ENCODE data around the gene GSN.

GSN gene

DNA sequence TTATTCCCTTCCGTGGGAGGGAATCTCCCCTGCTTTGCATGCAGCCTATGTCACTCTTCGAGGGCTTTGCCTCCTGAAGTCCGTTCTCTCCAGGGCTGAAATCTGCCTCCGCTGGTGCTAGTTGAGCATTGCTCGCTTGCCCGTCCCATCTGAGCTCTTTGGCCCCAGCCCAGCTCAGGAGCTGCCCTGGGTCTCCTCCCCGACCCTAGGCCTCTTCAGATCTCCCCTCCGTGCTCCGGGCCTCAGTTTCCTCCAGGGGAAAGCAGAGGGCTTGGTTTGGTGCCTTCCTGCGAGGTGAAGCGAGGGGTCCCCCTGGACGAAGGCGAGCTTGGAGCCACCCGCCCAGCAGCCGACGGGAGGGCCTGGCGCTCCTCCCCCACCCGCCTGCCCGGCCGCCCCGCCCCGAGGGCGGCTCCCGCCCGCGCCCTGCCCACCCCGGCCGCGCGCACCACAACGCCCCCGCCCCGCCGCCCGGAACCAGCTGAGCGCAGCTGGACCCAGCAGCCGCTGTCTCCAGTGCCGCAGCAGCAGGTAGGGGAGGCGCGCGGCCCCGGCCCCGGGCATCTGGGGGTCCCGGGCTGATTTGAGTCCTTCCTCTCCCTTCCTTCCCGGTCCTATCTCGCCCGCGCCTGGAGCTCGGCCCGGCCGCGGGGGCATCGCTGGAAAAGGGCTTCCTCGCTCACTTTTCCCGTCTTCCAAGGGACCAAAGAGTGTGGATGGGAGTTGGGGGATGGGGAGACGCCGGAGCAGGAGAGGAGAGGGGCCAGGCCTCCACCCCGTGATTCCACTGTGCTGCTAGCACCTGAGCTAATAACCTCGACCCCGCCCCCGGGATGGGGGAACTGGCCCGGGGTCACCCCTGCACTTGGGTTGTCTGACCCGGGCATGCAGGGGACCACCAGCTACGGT, at the start of gene GSN:
Gene GSN, plus strand, starts transcription at position 474 of the 909 bp plus-strand sequence. CDS start 33,810 bp downstream, outside the sequence.
- in situ Hi-C loops (cut with MboI; ENCODE audit: low sequenced_read_pairs) = no loop called here

DNA sequence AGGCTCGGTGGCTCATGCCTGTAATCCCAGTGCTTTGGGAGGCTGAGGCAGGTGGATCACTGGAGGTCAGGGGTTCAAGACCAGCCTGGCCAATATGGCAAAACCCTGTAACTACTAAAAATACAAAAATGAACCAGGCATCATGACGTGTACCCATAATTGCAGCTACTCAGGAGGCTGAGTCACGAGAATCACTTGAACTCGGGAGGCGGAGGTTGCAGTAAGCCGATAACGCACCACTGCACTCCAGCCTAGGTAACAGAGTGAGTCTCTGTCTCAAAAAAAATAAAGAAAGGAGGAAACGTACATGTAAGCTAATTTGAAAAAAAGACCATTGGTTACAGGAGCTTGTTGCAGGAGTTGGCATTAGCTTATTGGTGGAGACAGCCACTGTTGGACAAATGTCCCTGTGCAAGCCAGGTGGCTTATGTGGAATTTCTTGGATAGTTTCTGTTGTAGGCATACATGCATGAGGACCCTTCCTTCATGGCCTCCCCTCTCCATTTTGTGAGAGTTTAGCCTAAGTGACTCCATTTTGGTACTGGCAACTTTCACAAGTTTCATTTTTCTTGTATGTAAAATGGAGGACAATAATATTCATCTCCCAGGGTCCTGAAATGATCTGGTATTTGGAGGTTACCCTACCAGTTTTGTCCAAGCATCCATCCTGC, 49.5 kb upstream of the GSN start:
- in situ Hi-C loops (cut with MboI; ENCODE audit: low sequenced_read_pairs) = loop anchor here (10.0 kb wide), 1 partner anchor 176 kb away; no protein-coding TSS in a partner anchor

DNA sequence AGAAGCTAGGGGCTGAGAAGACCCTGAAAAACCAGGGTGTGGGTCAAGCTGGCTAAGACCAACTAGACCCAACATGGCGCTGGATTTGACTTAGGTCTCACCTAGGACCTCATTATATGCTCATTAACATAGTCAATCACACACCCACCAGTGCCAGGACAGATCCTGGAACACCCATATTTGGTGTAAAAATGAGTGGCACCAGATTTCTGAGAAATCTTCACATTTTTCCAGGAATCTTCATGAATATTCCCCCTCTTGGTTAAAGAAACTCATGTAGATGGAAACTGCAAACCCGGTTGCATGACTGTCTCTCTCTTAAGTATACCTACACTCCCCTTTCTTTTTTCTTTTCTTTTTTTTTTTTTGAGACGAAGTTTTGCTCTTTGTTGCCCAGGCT, 48.4 kb upstream of the GSN start:
- in situ Hi-C loops (cut with MboI; ENCODE audit: low sequenced_read_pairs) = loop anchor here (10.0 kb wide), 1 partner anchor 175 kb away; no protein-coding TSS in a partner anchor

DNA sequence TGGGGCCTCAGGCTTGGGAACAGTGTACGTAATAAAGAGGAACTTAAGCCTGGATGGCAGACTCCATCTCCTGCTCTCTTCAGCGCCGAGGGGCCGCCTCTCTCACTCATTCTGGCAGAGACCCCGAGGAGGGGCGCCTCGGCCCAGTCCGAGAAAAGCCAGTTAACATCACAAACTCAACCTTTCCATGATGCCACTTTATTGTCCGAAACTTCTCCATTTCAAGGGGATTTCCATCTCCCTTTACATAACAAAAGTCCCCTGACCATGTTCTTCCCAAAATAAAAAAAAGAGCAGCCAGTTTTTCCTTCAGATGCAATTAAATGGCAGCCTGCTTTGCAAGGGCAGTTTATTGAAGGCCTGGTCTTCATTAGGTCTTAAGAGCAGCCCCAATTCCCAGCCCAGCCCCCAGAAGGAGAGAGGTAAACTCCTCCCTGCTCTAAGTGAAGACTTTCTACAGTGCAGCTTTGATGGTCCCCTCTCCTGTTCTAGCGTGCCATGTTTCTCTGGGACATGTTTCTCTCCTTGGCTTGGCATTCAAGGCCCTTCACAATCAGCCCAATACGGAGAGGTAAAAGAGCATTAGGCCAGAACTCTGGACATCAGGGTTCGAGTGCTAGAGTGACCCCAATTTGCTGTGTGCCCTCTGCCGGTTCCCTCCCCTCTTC, 46.8 kb upstream of the GSN start:
- in situ Hi-C loops (cut with MboI; ENCODE audit: low sequenced_read_pairs) = loop anchor here (10.0 kb wide), 2 partner anchors 64 to 154 kb away; partner anchors contain the start of gene STOM

DNA sequence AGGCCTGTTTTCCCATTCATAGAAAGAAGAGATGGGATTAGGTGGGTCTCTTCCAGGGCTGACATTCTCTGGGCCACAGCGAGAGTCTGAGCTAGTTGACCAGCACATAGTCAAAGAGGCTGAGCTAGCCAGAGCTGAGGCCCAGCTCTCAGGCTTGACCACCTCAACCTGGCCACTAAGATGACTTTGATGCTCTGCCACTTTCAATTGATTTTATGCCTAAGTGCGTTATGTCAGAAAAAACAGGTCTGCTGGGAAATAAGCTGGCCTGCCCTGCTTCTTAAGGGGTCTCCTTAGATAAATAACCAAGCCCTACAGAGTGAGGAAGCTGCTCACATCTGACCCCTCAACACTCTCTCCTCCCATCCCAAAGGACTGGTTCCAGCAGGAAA, 46.3 kb upstream of the GSN start:
- in situ Hi-C loops (cut with MboI; ENCODE audit: low sequenced_read_pairs) = loop anchor here (10.0 kb wide), 2 partner anchors 63 to 153 kb away; partner anchors contain the start of gene STOM

DNA sequence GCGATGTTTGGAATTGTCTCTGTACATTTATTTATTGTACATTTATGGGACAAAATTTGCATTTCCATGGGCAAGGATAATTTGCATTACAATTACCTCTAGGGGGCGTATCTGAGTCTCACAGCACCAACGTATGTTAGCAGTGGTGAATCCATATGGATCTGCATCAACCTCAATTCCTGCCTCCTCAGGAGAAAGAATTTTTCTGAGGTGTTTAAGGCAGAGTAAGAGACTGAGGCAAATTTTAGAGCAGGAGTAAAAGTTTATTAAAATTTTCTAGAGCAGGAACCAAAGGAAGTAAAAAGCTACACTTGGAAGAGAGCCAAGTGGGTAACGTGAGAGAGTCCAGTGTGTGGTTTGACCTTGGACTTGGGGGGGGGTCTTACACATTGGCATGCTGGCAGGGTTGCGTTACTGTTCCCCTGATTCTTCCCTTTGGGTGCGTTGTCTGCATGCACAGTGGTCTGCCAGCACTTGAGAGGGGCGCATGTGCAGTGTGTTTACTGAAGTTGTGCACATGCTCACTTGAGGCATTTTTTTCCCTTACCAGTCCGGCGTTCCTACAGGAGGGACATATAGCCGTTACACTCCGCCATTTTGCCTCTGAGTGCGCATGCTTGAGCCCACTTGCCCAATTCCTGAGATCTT, 45.3 kb upstream of the GSN start:
- in situ Hi-C loops (cut with MboI; ENCODE audit: low sequenced_read_pairs) = loop anchor here (10.0 kb wide), 2 partner anchors 62 to 152 kb away; partner anchors contain the start of gene STOM

DNA sequence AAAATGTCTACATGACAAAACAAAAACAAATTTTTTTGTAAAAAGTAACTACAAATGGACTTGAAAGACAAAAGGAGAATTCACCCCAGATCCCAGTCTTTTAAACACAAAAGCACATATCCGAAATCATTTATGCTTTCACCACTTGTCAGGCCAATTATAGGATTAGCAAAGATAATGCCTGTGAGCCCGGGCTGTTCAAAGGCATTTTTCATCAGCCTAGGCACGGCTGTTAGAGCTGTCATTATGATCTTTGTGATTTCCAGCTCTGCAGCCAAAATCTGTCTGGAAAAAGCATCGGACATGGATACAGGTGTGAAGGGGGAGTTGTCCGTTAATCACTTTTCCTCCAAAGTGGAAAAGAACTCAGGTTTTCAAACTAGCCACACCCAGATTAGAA, 42.7 kb upstream of the GSN start:
- in situ Hi-C loops (cut with MboI; ENCODE audit: low sequenced_read_pairs) = loop anchor here (5.0 to 10.0 kb wide), 3 partner anchors 37 to 150 kb away; partner anchors contain the start of gene STOM

DNA sequence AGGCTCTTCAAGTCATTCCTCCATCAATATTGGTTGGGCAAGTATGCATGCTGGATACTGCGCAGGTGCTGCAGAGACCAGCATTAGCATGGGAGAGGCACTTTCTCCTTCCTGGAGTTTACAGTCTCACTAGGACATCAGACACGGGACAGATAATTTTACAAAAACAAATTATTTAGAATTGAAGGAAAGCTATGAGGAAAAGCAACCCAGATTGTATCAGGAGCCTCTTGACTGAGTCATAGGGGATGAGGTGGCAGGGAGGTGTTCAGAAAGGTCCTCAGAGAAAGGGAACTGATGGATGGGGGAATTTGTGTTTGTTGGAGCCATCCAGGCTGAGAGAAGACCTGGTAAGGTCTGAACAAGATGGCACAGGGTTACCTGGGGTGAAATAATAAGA, 41.8 kb upstream of the GSN start:
- in situ Hi-C loops (cut with MboI; ENCODE audit: low sequenced_read_pairs) = loop anchor here (5.0 to 10.0 kb wide), 3 partner anchors 36 to 149 kb away; partner anchors contain the start of gene STOM

DNA sequence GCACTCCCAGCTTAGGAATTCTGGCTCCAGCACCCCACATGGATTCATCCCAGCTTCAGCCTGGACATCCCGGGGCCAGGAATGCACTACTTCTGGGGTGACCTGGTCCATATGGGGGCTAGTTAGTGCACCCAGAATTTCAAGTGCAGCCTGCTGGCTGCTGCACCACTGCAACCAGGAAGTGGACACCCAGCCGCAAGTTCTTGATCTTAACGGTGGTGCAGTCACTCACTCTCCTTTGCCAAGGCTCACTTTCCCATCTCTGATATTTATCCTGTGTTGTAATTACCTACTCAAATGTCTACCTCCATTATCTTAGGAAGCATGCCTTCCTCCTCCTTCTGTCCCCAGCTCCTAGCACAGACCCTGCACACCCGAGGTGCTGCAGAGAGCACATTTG, 40.1 kb upstream of the GSN start:
- in situ Hi-C loops (cut with MboI; ENCODE audit: low sequenced_read_pairs) = loop anchor here (5.0 to 10.0 kb wide), 3 partner anchors 34 to 147 kb away; partner anchors contain the start of gene STOM

DNA sequence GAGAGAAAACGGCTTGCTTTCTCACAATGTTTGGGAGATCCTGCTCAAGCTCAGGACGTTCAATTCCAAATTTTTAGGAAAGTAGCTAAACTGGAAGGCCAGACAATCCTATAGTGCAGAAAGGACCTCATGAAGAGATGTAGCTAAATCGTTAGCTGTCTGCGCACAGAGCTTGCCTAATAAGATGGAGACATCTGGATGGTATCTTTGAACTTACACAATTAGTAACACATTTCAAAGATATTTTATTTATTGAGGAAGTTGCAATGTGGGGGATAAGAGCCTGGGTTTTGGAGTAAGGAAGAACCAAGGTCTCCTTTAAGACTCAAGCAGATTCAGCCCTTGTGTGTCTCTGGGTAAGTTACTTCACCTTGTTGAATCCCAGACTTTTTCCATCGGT, 37.7 kb upstream of the GSN start:
- in situ Hi-C loops (cut with MboI; ENCODE audit: low sequenced_read_pairs) = no loop called here

DNA sequence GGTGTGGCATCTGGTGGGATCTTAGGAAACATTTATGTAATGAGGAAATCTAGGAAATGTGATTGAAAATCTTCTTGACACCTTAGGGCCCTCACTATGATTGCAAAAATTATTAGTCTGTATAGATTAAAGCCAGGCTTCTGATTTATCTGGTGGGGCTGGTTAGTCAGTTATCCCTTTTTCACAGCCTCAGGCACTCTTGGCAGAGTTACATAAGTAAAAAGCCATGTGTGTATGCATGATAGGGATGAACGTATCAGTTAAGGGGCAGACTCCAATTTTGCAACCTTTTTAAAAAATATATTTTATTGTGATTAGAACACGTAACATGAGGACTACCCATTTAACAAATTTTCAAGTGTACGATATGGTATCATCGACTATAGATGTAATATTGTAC, 35.7 kb upstream of the GSN start:
- in situ Hi-C loops (cut with MboI; ENCODE audit: low sequenced_read_pairs) = no loop called here

DNA sequence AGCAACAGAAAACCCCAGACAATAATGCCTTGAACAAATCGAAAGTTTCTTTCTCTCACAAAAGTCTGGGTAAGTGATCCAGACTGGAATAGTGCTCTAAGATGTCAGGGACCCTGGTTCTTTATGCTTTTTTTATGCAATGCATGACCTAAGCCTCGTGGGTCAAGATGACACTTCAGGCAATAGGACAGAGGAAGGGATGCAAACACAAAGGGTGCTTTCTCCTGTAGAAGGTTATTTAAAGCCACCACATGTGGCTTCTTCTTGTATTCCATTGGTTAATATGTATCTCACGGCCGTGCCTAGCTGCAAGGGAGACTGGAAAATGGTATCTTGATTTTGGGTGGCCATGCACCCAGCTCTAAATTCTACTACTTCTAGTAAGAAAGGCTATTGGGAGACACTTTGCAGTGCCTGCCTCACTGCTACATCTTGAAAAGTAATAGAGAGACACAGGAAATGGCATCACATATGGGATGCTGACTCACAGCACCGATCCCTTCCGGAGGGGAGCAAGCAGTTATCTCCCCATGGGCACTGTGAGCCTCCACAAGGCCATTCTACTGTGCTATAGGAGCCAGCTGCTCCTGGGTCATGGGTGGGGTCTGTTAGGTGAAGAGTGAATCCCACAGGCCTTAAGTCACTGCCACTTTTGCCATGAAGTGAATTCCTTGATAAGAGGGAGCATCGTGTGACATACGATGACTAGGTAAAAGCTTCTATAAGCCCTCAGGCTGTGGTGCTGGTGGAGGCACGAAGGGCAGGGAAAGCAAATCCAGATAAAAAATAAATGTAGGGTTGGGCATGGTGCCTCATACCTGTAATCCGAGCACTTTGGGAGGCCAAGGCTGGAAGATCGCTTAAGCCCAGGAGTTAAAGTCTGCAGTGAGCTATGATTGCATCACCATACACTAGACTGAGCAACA, 33.8 kb upstream of the GSN start:
- in situ Hi-C loops (cut with MboI; ENCODE audit: low sequenced_read_pairs) = no loop called here

DNA sequence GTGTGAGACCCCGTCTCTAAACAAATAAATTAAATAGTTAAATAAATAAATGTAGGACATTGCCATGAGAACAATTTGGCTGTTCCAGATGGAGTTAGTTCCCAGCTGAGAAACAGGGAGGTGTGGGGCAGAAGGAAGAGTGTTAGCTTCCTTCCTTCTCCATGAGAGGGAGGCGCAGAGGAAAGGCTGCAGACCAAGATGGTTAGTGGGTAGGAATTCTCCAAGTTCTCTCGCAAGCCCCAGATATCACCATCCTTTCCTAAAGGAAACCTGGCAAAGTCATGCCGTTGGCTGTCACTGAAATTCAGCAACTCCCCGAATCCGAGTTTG, 33.2 kb upstream of the GSN start:
- in situ Hi-C loops (cut with MboI; ENCODE audit: low sequenced_read_pairs) = no loop called here

DNA sequence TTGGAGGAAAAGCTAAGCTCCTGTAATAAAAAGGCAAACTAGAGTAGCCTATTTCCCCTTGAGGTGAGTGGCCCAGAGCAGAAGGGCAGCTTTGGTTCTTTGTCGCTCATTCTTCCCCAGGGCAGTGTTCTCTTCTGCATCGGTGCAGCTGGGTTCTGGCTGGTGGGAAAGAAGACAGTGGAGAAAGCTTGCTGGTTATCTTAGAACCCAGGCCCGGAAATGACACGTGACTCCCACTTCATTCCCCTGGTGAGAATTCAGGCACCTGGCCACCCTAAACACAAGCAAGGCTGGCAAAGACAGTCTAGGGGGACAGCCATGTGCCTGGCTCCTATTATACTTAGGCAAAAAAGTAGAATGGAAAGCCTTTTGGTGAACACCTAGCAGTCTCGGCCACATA, 32.5 kb upstream of the GSN start:
- in situ Hi-C loops (cut with MboI; ENCODE audit: low sequenced_read_pairs) = no loop called here

DNA sequence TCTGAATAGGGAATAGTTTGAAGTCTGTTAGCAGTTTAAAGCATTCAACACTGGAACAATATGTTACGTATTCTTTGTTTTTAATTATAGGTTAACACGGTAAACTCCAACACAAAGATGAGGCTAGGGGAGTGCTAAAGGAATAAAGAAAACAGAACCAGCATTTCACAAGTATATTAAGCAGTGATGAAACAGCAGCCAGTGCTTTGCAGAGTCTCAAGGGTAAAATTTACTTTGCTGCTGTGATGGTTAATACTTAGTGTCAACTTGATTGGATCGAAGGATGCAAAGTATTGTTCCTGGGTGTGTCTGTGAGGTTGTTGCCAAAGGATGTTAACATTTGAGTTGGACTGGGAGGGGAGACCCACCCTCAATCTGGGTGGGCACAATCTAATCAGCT, 30.0 kb upstream of the GSN start:
- in situ Hi-C loops (cut with MboI; ENCODE audit: low sequenced_read_pairs) = no loop called here

DNA sequence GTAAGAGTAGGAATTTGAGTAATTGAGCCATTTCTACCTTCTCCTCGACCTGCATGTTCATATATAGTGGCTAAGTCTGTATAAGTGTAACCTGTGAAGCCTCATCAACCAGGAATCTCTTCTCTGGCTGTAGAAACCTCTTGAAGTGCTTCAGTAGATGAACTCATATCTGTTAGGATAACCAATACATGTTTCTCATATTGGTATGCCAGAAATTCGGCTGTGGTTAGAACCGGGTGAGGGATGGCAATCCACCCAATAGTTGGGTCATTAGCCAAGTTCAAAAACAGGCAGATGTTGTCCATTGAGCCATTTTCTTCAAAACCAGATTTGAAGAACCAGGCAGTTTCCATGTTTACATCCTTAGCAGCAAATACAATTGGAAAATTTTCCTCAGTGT, 28.9 kb upstream of the GSN start:
- in situ Hi-C loops (cut with MboI; ENCODE audit: low sequenced_read_pairs) = no loop called here

DNA sequence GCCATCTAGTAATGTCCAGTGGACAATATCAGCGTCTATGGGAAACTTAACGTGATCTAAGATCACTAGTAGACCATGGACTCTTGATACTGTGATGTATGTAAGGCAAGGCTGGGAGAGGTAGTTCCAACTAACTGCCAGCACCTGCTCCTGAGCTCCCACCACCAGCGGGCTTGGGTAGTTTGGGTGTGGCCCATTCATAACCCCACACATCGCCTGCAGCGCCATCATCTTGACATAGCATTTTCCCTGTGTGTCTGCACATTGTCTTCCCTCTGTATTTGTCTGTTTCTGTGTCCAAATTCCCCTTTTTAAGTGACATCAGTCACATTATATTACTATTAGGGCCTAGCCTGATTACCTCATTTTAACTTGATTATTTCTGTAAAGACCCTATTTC, 28.1 kb upstream of the GSN start:
- in situ Hi-C loops (cut with MboI; ENCODE audit: low sequenced_read_pairs) = no loop called here

DNA sequence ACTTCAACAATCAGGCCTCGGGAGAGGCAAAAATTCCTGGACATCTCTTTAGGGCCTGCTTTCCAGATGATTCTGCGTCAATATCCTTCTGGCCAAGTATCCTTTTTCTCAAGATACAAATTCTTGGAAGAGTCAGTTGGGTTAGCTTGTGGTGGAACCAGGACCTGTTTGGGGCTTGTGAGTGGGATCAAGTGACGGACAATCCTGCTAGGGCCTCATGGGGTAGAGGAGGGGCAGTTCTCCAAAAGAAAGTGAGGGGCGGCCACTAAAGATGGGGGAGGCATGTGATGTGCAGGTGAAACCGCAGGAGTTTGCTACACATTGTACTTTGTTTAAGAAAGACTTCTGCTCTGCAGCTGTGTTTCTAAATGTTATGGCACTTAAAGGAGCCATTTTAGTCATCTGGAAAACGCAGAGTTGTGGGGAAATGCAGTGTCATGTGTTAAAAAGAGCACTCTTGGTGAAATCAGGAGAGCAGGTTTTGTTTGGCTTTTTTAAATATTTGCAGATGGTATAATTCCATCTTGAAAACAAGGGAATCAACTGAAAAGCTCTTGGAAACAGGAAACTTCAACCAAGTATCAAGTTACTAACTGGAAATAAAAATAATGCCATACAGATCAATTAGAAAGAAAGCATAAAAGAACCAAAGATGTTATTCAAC, 27.4 kb upstream of the GSN start:
- in situ Hi-C loops (cut with MboI; ENCODE audit: low sequenced_read_pairs) = no loop called here

Data from HL-60/S4 treated with retinoic acid at 250 ng/mL for 4 days and 3 days (cell line).